Measurements from ENCODE around the gene MAST3. TPM values are rescaled to one million over a fixed set of nuclear protein-coding genes. Genes with fewer than 3 reads are reported as not detected.

The MAST3 gene
- total RNA-seq, 1 donor from 2014 or later: 3.9 TPM

GRCh38 chr19:18191640-18192062 lies 94.1 kb downstream of the MAST3 start:
- peaks cover 7% of the 10 kb centered on the region for H3K27me3 Mint-ChIP-seq (ENCODE audit: unreplicated experiment)

GRCh38 chr19:18192673-18193387 lies 95.3 kb downstream of the MAST3 start, which contains the start of gene MPV17L2:
MPV17L2 (plus strand) TSS chr19:18193218; CDS start chr19:18193282, 64 bp downstream.
- peak; percentile 97 for DNase-seq (ENCODE audit: low spot score)
- Mint-ChIP-seq H3K36me3 (ENCODE audit: low read depth, unreplicated experiment) (no peaks in the 10 kb centered on the region), H3K9me3 (ENCODE audit: unreplicated experiment) (no peaks in the 10 kb centered on the region), H3K27me3 (ENCODE audit: unreplicated experiment) (peaks cover 7% of the 10 kb centered on the region), H3K4me3 (ENCODE audit: unreplicated experiment) (peak within 1 kb of the TSS; percentile 90), H3K27ac (ENCODE audit: unreplicated experiment) (peak within 1 kb of the TSS; percentile 61), H3K4me1 (ENCODE audit: unreplicated experiment) (peaks cover 9% of the 10 kb centered on the region)
- no peak for TF ChIP-seq CTCF (IDR thresholded peaks at IDR 0.05; ENCODE audit: unreplicated experiment)

More at GRCh38 chr19:18191640-18192062, 94.1 kb downstream of the MAST3 start:
- DNase-seq (ENCODE audit: low spot score): no peak
- peaks cover 9% of the 10 kb centered on the region for H3K4me1 Mint-ChIP-seq (ENCODE audit: unreplicated experiment)
- H3K4me3 Mint-ChIP-seq (ENCODE audit: unreplicated experiment): peak overlapping the region; percentile 79
- peak overlapping the region; percentile 40 for H3K27ac Mint-ChIP-seq (ENCODE audit: unreplicated experiment)
- H3K36me3 Mint-ChIP-seq (ENCODE audit: low read depth, unreplicated experiment): no peaks in the 10 kb centered on the region
- no peaks in the 10 kb centered on the region for H3K9me3 Mint-ChIP-seq (ENCODE audit: unreplicated experiment)
- no peak for TF ChIP-seq CTCF (IDR thresholded peaks at IDR 0.05; ENCODE audit: unreplicated experiment)

GRCh38 chr19:18193388-18194180 lies 96.0 kb downstream of the MAST3 start:
- TF ChIP-seq CTCF (IDR thresholded peaks at IDR 0.05; ENCODE audit: unreplicated experiment): no peak
- no peaks in the 10 kb centered on the region for H3K9me3 Mint-ChIP-seq (ENCODE audit: unreplicated experiment)
- H3K4me1 Mint-ChIP-seq (ENCODE audit: unreplicated experiment): peaks cover 9% of the 10 kb centered on the region
- H3K36me3 Mint-ChIP-seq (ENCODE audit: low read depth, unreplicated experiment): no peaks in the 10 kb centered on the region
- H3K4me3 Mint-ChIP-seq (ENCODE audit: unreplicated experiment): peak overlapping the region; percentile 90
- DNase-seq (ENCODE audit: low spot score): peak; percentile 29
- peak overlapping the region; percentile 61 for H3K27ac Mint-ChIP-seq (ENCODE audit: unreplicated experiment)
- H3K27me3 Mint-ChIP-seq (ENCODE audit: unreplicated experiment): peaks cover 10% of the 10 kb centered on the region

GRCh38 chr19:18194181-18194530 lies 96.6 kb downstream of the MAST3 start:
- peaks cover 10% of the 10 kb centered on the region for H3K27me3 Mint-ChIP-seq (ENCODE audit: unreplicated experiment)
- peaks cover 9% of the 10 kb centered on the region for H3K4me1 Mint-ChIP-seq (ENCODE audit: unreplicated experiment)

More at GRCh38 chr19:18194181-18194530, 96.6 kb downstream of the MAST3 start:
- TF ChIP-seq CTCF (IDR thresholded peaks at IDR 0.05; ENCODE audit: unreplicated experiment): no peak
- no peak for DNase-seq (ENCODE audit: low spot score)
- H3K36me3 Mint-ChIP-seq (ENCODE audit: low read depth, unreplicated experiment): no peaks in the 10 kb centered on the region
- peak overlapping the region; percentile 90 for H3K4me3 Mint-ChIP-seq (ENCODE audit: unreplicated experiment)
- H3K27ac Mint-ChIP-seq (ENCODE audit: unreplicated experiment): peak overlapping the region; percentile 61
- no peaks in the 10 kb centered on the region for H3K9me3 Mint-ChIP-seq (ENCODE audit: unreplicated experiment)
